LNCAP (cell line): ENCODE results near the gene RAB27A.

Experiments used
- CTCF ChIP-seq: fragments of 450-650 bp; IDR thresholded peaks from 2 replicates; pipeline ENCODE4 v1.5.1; 2017; ENCODE audit warnings: mild to moderate bottlenecking

RAB27A gene

GRCh38 chr15:55284426-55284825 lies 5.2 kb downstream of the RAB27A start:
- no peak for TF ChIP-seq CTCF

DNA sequence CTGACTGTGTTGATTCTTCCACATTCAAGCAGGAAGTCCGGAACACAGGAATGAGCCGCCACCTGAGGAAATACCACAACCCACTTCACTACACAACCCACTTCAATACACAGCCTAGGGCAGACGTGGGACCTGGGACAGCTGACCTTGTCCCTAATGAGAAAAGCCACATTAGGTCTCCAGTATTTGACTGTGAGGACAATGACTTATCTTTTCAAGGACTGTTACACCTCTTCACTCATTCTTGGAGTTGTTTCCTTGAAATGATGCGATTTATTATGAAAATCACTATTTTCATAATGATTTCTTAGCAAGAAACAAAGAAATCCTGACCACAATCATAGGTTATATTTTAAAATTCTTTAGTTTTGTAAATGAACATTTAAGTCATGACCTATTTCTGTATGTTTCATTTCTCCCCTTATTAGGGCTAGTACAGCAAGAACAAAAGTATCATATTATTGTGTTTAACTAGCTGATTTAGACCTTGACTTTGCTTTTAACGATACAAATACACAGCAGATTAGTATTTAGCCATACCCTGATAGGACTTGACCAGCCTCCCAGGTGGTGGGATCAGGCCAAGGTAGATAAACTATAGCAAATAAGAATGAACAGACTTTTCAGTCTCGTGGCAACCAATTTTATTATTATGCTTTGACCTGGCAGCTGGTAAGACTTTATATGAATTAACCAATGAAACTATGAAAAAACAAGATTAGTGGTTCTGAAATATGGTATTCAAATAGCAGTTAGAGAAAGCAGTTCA lies 6.0 kb downstream of the RAB27A start:
- TF ChIP-seq CTCF, result no peak

DNA sequence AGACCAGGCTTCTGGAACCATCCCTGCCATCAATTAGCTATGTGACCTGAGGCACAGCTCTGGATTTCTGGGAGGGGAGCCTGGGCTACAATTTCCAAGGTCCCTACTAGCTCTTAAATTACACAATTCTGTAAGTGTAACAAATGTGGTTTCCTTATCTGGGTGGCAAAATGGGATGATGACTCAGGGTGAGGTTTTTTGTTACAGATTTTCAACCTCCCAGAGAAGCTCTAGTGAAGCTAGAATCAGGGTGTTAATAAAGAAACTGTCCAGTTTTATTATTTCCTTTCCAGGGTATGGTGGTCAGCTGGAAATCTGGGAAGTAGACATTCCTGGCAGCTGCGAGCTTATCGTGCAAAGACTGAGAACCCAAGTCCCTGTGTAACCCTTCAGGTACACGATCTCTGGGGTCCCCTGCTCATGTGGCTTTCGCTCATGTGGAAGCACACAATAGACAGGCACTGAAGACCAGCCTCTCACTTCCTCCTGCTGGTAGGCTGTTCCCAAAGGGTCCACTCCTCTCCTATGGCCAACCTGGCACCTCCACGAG lies 7.3 kb downstream of the RAB27A start:
- TF ChIP-seq CTCF, result no peak

GRCh38 chr15:55281517-55282228 lies 7.9 kb downstream of the RAB27A start:
- no peak for TF ChIP-seq CTCF

DNA sequence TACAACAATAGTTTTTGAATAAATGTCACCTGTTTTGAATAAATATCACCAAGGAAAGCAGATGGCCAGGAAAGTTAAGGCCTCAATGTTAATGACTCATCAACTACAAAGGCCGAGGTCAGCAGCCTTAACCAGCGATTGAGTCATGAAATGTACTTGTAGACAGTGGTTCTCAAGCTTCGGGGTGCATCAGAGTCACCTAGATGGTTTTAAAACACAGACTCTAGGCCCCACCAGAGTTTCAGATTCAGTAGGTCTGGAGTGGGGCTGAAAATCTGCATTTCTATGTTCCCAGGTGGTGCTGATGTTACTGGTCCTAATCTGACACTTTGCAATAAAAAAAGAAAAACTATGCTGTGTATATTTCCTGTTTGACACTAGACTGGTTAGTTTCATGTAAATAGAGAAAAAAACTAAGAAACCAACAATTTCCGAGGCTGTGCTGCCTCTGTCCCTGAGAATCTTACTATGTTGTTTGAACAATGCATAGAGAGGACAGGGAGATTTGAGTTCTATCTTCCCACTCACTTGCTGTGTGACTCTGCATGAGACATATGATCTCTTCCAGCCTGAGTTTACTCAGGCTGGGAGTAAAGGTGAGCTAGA lies 9.8 kb downstream of the RAB27A start:
- no peak for TF ChIP-seq CTCF

- no peak for TF ChIP-seq CTCF
These were observed 10.4 kb downstream of the RAB27A start for GRCh38 chr15:55279100-55279745.

GRCh38 chr15:55277715-55278114 lies 11.9 kb downstream of the RAB27A start:
- no peak for TF ChIP-seq CTCF
